Colonic mucosa (tissue), 4 donors: ENCODE measurements around the gene MAG. TPM values are rescaled to one million over a fixed set of nuclear protein-coding genes. Genes with fewer than 3 reads are reported as not detected.

Source experiments
- DNase-seq: peaks from one replicate; pipeline ENCODE4 v3.0.0-alpha.2; 2020
- H3K27ac ChIP-seq: fragments of 200-600 bp; one replicate; pipeline ENCODE4 v1.8.0; 2021
- H3K27me3 ChIP-seq: fragments of 200-600 bp; one replicate; pipeline ENCODE4 v1.8.0; 2021
- H3K36me3 ChIP-seq: fragments of 200-600 bp; one replicate; pipeline ENCODE4 v1.8.0; 2021
- H3K4me1 ChIP-seq: fragments of 200-600 bp; one replicate; pipeline ENCODE4 v1.8.0; 2021; ENCODE audit warnings: mild to moderate bottlenecking
- H3K4me3 ChIP-seq: fragments of 200-600 bp; one replicate; pipeline ENCODE4 v1.8.0; 2021
- H3K9ac ChIP-seq, 2 donors: one replicate each; pipeline ENCODE4 v1.7.0; 2013; ENCODE audit warnings: control low read depth in 2 of 2, low read depth in 2 of 2, low read length in 2 of 2
- H3K9me3 ChIP-seq: fragments of 200-600 bp; one replicate; pipeline ENCODE4 v1.8.0; 2021
- intact Hi-C: fragments of 100-400 bp; cut with DNase I; formaldehyde crosslinking; loops from one replicate; pipeline ENCODE4 v1.14.1; 2022
- total RNA-seq, 2 donors: library from RNA; stranded (reverse); fragmentation: NEBNext Ultra II Directional in 1 of 2; extraction: Animal tissue kit (Norgen Biotek cat#: 25700) in 1 of 2; gene quantifications; one replicate each; pipeline ENCODE4 v1.2.1, GENCODE V29; 2021
- TF ChIP-seq, protein P1 (sequence below): fragments of 200-600 bp; IDR thresholded peaks from one replicate; pipeline ENCODE4 v1.8.0; 2022; ENCODE audit warnings: antibody characterized with exemption, mild to moderate bottlenecking
- donor health status: healthy.
- donor health status: DM: no; HTN: no; CAD: no.
- donor health status: DM: no; HTN: no; CAD: no.

MAG gene
- total RNA-seq, 2 donors from 2014 or later: not detected

DNA sequence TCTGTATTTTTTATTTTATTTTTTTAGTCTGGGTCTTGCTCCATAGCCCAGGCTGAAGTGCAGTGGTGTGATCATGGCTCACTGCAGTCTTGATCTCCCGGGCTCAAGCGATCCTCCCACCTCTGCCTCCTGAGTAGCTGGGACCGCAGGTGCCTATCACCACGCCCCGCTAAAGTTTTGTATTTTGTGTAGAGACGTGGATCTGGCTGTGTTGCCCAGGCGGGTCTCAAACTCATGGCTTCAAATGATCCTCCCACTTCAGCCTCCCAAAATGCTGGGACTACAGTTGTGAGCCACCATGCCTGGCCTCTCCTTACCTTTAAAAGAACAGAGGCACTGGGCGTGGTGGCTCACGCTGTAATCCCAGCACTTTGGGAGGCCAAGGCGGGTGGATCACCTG is 4.2 kb upstream of the MAG start:
- Histone ChIP-seq H3K4me3 (no peak overlapping the region), H3K27me3 (no peaks in the 10 kb centered on the region), H3K27ac (no peak overlapping the region), H3K4me1 (no peaks in the 10 kb centered on the region), H3K9ac (no peak overlapping the region), H3K36me3 (no peaks in the 10 kb centered on the region), H3K9me3 (no peaks in the 10 kb centered on the region)
- DNase-seq: no peak
- TF ChIP-seq, protein P1, sequence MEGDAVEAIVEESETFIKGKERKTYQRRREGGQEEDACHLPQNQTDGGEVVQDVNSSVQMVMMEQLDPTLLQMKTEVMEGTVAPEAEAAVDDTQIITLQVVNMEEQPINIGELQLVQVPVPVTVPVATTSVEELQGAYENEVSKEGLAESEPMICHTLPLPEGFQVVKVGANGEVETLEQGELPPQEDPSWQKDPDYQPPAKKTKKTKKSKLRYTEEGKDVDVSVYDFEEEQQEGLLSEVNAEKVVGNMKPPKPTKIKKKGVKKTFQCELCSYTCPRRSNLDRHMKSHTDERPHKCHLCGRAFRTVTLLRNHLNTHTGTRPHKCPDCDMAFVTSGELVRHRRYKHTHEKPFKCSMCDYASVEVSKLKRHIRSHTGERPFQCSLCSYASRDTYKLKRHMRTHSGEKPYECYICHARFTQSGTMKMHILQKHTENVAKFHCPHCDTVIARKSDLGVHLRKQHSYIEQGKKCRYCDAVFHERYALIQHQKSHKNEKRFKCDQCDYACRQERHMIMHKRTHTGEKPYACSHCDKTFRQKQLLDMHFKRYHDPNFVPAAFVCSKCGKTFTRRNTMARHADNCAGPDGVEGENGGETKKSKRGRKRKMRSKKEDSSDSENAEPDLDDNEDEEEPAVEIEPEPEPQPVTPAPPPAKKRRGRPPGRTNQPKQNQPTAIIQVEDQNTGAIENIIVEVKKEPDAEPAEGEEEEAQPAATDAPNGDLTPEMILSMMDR: no peak
- intact Hi-C loops: no loop called here

DNA sequence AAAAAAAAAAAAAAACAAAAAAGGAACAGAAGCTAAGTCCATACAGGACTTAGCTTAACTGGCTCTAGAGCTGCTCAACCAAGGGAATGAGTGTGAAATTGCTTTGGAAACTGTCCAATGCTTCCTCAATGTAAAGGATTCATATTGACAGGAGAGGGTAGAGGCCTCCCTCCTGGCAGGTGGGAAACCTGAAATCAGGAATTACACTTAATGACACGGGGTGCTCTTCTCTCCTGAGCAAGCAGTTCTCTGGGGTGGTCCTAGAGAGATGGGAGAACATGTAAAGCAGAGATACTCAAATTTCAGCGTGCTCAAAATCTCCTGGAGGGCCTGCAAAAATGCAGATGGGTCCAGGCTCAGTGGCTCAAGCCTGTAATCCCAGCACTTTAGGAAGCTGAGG is 3.6 kb upstream of the MAG start:
- DNase-seq: no peak
- intact Hi-C loops: no loop called here
- no peaks in the 10 kb centered on the region for H3K4me1 ChIP-seq
- no peaks in the 10 kb centered on the region for H3K27me3 ChIP-seq
- no peak overlapping the region for H3K4me3 ChIP-seq
- TF ChIP-seq, protein P1: no peak
- H3K36me3 ChIP-seq: no peaks in the 10 kb centered on the region
- no peak overlapping the region for H3K27ac ChIP-seq
- no peak overlapping the region for H3K9ac ChIP-seq
- H3K9me3 ChIP-seq: no peaks in the 10 kb centered on the region

DNA sequence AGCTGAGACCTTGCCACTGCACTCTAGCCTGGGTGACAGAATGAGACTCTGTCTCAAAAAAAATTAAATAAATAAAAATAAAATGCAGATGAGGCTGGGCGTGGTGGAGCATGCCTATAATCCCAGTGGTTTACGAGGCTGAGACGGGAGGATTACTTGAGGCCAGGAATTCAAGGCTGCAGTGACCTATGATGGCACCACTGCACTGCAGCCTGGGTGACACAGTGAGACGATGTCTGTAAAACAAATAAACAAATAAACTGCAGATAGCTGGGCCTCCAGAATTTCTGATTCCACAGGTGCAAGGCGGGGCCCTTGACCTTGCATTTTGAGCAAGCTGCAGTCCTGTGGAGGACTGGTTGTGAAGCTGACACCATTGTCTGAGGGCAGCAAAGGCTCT is 3.1 kb upstream of the MAG start:
- DNase-seq: no peak
- Histone ChIP-seq H3K4me3 (no peak overlapping the region), H3K27ac (no peak overlapping the region), H3K36me3 (no peaks in the 10 kb centered on the region), H3K9me3 (no peaks in the 10 kb centered on the region), H3K27me3 (no peaks in the 10 kb centered on the region), H3K9ac (no peak overlapping the region), H3K4me1 (no peaks in the 10 kb centered on the region)
- TF ChIP-seq, protein P1: no peak
- intact Hi-C loops: no loop called here

DNA sequence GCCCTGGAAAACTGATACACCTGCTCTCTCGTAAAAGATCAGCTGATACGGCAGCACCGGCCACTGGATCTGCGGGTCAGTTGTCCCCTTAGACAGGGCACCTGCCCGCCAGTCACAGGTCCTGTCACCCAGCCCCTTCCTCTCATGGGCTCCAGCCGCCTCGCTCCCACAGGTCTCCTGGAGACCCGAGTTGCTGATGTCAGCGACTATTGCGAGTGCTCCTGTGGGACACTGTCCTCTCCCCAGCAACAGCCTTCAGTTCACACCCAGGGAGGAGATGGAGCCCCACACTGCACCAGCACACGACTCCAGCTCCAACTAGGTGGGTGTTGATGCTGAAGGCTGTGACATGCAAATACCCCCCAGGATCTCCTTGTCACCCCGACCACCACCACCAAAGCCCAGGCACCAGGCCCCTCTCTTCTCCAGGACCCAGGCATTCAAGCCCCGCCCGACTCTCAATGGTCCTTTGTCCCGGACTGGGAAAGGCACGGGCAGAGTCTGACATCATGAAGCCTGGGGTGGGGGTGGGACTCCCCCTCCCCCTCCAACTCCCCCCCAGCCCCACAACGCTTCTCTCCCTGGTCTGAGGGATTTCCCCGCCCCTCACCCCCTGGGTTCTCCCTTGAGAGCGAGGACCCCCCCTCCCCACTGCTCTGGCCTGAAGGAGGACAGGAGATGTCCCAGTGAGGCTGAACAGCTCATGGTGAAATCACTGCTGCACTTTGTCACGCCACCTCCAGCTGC is 1.4 kb upstream of the MAG start:
- no peak overlapping the region for H3K9ac ChIP-seq
- DNase-seq: no peak
- TF ChIP-seq, protein P1: no peak
- intact Hi-C loops: no loop called here
- no peaks in the 10 kb centered on the region for H3K36me3 ChIP-seq
- H3K4me3 ChIP-seq: no peak overlapping the region
- no peaks in the 10 kb centered on the region for H3K9me3 ChIP-seq
- no peaks in the 10 kb centered on the region for H3K27me3 ChIP-seq
- H3K27ac ChIP-seq: no peak overlapping the region
- no peaks in the 10 kb centered on the region for H3K4me1 ChIP-seq

DNA sequence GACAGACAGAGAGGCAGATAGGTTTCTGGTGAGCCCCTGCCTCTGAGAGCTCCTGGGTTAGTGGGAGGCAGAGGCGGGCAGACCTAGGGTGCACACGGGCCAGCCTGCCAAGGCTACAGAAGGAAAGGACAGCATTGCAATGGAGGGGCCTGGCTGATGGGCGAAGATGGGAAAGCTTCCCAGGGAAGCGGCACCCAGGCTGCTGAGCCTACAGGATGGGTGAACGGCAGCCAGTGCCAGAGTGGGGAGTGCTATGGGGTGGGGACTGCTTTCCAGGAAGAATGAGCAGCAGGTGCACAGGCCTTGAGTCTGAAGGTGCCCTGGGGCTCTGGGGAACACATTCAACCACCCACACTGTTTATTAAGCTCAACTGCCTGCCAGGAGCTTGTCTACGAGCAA is 702 bp upstream of the MAG start:
- H3K4me1 ChIP-seq: no peaks in the 10 kb centered on the region
- TF ChIP-seq, protein P1: no peak
- H3K27ac ChIP-seq: no peak overlapping the region
- no peaks in the 10 kb centered on the region for H3K27me3 ChIP-seq
- H3K36me3 ChIP-seq: no peaks in the 10 kb centered on the region
- DNase-seq: no peak
- H3K9me3 ChIP-seq: no peaks in the 10 kb centered on the region
- intact Hi-C loops: no loop called here
- H3K9ac ChIP-seq: no peak overlapping the region
- no peak overlapping the region for H3K4me3 ChIP-seq
